Trophoblast cell (in vitro differentiated cells and primary cell): Measurements from ENCODE around the gene BSCL2.
"Not testable (repeated sequence)": the region's sequence is repeated elsewhere in the genome, so short reads cannot be mapped to it uniquely, and the experiment has no call there.

ENCODE experiments used
- DNase-seq, 2 donors: peaks; one replicate each; pipeline ENCODE4 v3.0.0-alpha.2; 2016
- H2AFZ ChIP-seq: 2 replicates; pipeline ENCODE4 v1.6.1; 2013; ENCODE audit warnings: low read length, moderate library complexity, mild to moderate bottlenecking; ENCODE audit not compliant: insufficient read depth, poor library complexity
- H2AK5ac ChIP-seq: 2 replicates; pipeline ENCODE4 v1.6.1; 2013; ENCODE audit warnings: mild to moderate bottlenecking, low read length
- H2BK120ac ChIP-seq: 2 replicates; pipeline ENCODE4 v1.6.1; 2013; ENCODE audit warnings: low read length, mild to moderate bottlenecking, moderate library complexity; ENCODE audit not compliant: insufficient read depth, poor library complexity
- H2BK12ac ChIP-seq: 2 replicates; pipeline ENCODE4 v1.6.1; 2013; ENCODE audit warnings: mild to moderate bottlenecking, low read length, moderate library complexity
- H2BK5ac ChIP-seq: 2 replicates; pipeline ENCODE4 v1.6.1; 2013; ENCODE audit warnings: low read length, low read depth, moderate library complexity, mild to moderate bottlenecking; ENCODE audit not compliant: poor library complexity
- H3K14ac ChIP-seq: 2 replicates; pipeline ENCODE4 v1.6.1; 2013; ENCODE audit warnings: mild to moderate bottlenecking, low read length
- H3K18ac ChIP-seq: 2 replicates; pipeline ENCODE4 v1.6.1; 2013; ENCODE audit warnings: mild to moderate bottlenecking, low read length
- H3K23ac ChIP-seq: 2 replicates; pipeline ENCODE4 v1.6.1; 2013; ENCODE audit warnings: low read length
- H3K27ac ChIP-seq: 2 replicates; pipeline ENCODE4 v1.5.1; 2013; ENCODE audit warnings: low read depth, mild to moderate bottlenecking, inconsistent platforms, low read length, moderate library complexity
- H3K27me3 ChIP-seq: 2 replicates; pipeline ENCODE4 v1.6.1; 2013; ENCODE audit warnings: inconsistent platforms, mild to moderate bottlenecking, low read length, moderate library complexity; ENCODE audit not compliant: insufficient read depth
- H3K36me3 ChIP-seq, 2 experiments: 1 replicate in 1 of 2; 2 replicates in 1 of 2; pipeline ENCODE4 v1.6.1; 2013; ENCODE audit warnings: low read length in 2 of 2, mild to moderate bottlenecking in 2 of 2, moderate library complexity in 1 of 2; ENCODE audit not compliant: insufficient read depth in 2 of 2, control insufficient read depth in 1 of 2
- H3K4ac ChIP-seq: 2 replicates; pipeline ENCODE4 v1.6.1; 2013; ENCODE audit warnings: low read depth, mild to moderate bottlenecking, low read length, moderate library complexity
- H3K4me1 ChIP-seq, 2 experiments: 1 replicate in 1 of 2; 2 replicates in 1 of 2; pipeline ENCODE4 v1.6.1; 2013; ENCODE audit warnings: low read length in 2 of 2, mild to moderate bottlenecking in 2 of 2, moderate library complexity in 1 of 2; ENCODE audit not compliant: insufficient read depth in 2 of 2, control insufficient read depth in 1 of 2
- H3K4me2 ChIP-seq: 2 replicates; pipeline ENCODE4 v1.6.1; 2013; ENCODE audit warnings: inconsistent platforms, mild to moderate bottlenecking, low read length, moderate library complexity
- H3K4me3 ChIP-seq: 2 replicates; pipeline ENCODE4 v1.5.1; 2013; ENCODE audit warnings: mild to moderate bottlenecking, low read depth, low read length, inconsistent platforms
- H3K79me1 ChIP-seq: one replicate; pipeline ENCODE4 v1.6.1; 2013; ENCODE audit warnings: low read length
- H3K79me2 ChIP-seq: 2 replicates; pipeline ENCODE4 v1.6.1; 2013; ENCODE audit warnings: low read length, mild to moderate bottlenecking; ENCODE audit not compliant: control insufficient read depth, insufficient read depth, poor library complexity
- H3K9ac ChIP-seq: 2 replicates; pipeline ENCODE4 v1.6.1; 2013; ENCODE audit warnings: mild to moderate bottlenecking, low read length
- H3K9me3 ChIP-seq: 2 replicates; pipeline ENCODE4 v1.6.1; 2013; ENCODE audit warnings: low read depth, mild to moderate bottlenecking, control low read depth, inconsistent platforms, low read length; ENCODE audit not compliant: insufficient read depth
- H4K12ac ChIP-seq: 2 replicates; pipeline ENCODE4 v1.6.1; 2013; ENCODE audit warnings: low read depth, mild to moderate bottlenecking, low read length, moderate library complexity
- H4K8ac ChIP-seq: 2 replicates; pipeline ENCODE4 v1.6.1; 2013; ENCODE audit warnings: low read depth, mild to moderate bottlenecking, low read length, moderate library complexity
- H4K91ac ChIP-seq: one replicate; pipeline ENCODE4 v1.6.1; 2013; ENCODE audit warnings: low read depth, mild to moderate bottlenecking, low read length, moderate library complexity
- WGBS: extraction: QIAGEN DNeasy Blood & Tissue Kit; methylation state at CpG from one replicate; pipeline ENCODE4 v1.1.7; 2013; ENCODE audit warnings: missing lambda C conversion rate; ENCODE audit not compliant: insufficient read length, insufficient coverage; ENCODE audit errors: extremely low coverage; 5-methylcytosine and 5-hydroxymethylcytosine counted together

The BSCL2 gene

GRCh38 chr11:62650283-62650682, 56.9 kb downstream of the BSCL2 start:
- H2BK5ac ChIP-seq, H3K4ac ChIP-seq, H3K18ac ChIP-seq, H3K4me3 ChIP-seq, H3K4me2 ChIP-seq, H3K27me3 ChIP-seq, H4K12ac ChIP-seq, H3K9ac ChIP-seq, H2AFZ ChIP-seq, H2BK12ac ChIP-seq, H2BK120ac ChIP-seq, H3K23ac ChIP-seq, DNase-seq, H4K8ac ChIP-seq, H3K27ac ChIP-seq, H3K14ac ChIP-seq, H2AK5ac ChIP-seq, H3K9me3 ChIP-seq, H4K91ac ChIP-seq: not testable (repeated sequence)
- Histone ChIP-seq H3K36me3 (peaks cover 22 to 25% of the 10 kb centered on the region in 2 experiments), H3K4me1 (peaks cover 10 to 14% of the 10 kb centered on the region in 2 experiments), H3K79me2 (peaks cover 17% of the 10 kb centered on the region), H3K79me1 (peaks cover 15% of the 10 kb centered on the region)
- no CpG with 5 or more reads among the region's 12 CpGs for WGBS

- H4K12ac ChIP-seq: no peak overlapping the region
- no peak overlapping the region for H4K8ac ChIP-seq
- H2AFZ ChIP-seq: no peak overlapping the region
- no peak overlapping the region for H3K4me3 ChIP-seq
- no peak overlapping the region for H2AK5ac ChIP-seq
- H2BK120ac ChIP-seq: no peak overlapping the region
- H3K79me1 ChIP-seq: peaks cover 15% of the 10 kb centered on the region
- H3K27ac ChIP-seq: no peak overlapping the region
- peaks cover 23 to 26% of the 10 kb centered on the region in 2 experiments for H3K36me3 ChIP-seq
- no peak overlapping the region for H4K91ac ChIP-seq
- no peak overlapping the region for H3K23ac ChIP-seq
- H3K4me1 ChIP-seq: peaks cover 10 to 17% of the 10 kb centered on the region in 2 experiments
- no peak overlapping the region for H2BK12ac ChIP-seq
- H3K4ac ChIP-seq: no peak overlapping the region
- H3K18ac ChIP-seq: no peak overlapping the region
- no peak overlapping the region for H3K9ac ChIP-seq
- H3K14ac ChIP-seq: no peak overlapping the region
- H2BK5ac ChIP-seq: no peak overlapping the region
- no peaks in the 10 kb centered on the region for H3K27me3 ChIP-seq
- no peaks in the 10 kb centered on the region for H3K9me3 ChIP-seq
- no peak overlapping the region for H3K4me2 ChIP-seq
- WGBS: no CpG with 5 or more reads among the region's 11 CpGs
- peaks cover 17% of the 10 kb centered on the region for H3K79me2 ChIP-seq
- no peak for DNase-seq
Measured at GRCh38 chr11:62649486-62649885, 57.7 kb downstream of the BSCL2 start.

GRCh38 chr11:62648967-62649364, 58.3 kb downstream of the BSCL2 start:
- Histone ChIP-seq H3K4ac (no peak overlapping the region), H3K27me3 (no peaks in the 10 kb centered on the region), H4K8ac (no peak overlapping the region), H3K9me3 (no peaks in the 10 kb centered on the region), H3K14ac (no peak overlapping the region), H3K4me1 (peaks cover 10 to 17% of the 10 kb centered on the region in 2 experiments), H2BK12ac (no peak overlapping the region), H3K79me2 (peaks cover 17% of the 10 kb centered on the region), H2BK5ac (no peak overlapping the region), H2BK120ac (no peak overlapping the region), H3K4me2 (no peak overlapping the region), H2AFZ (no peak overlapping the region), H3K9ac (no peak overlapping the region), H3K18ac (no peak overlapping the region), H3K4me3 (no peak overlapping the region), H4K12ac (no peak overlapping the region), H4K91ac (no peak overlapping the region), H3K27ac (no peak overlapping the region), H3K79me1 (peaks cover 15% of the 10 kb centered on the region), H2AK5ac (no peak overlapping the region), H3K23ac (no peak overlapping the region), H3K36me3 (peaks cover 27 to 31% of the 10 kb centered on the region in 2 experiments)
- no CpG with 5 or more reads among the region's 11 CpGs for WGBS
- DNase-seq: no peak

GRCh38 chr11:62648185-62648966, 58.8 kb downstream of the BSCL2 start:
- no peak overlapping the region for H4K91ac ChIP-seq
- no peak overlapping the region for H3K4me3 ChIP-seq
- peaks cover 30 to 35% of the 10 kb centered on the region in 2 experiments for H3K36me3 ChIP-seq
- H3K27me3 ChIP-seq: no peaks in the 10 kb centered on the region
- H3K18ac ChIP-seq: no peak overlapping the region
- no peak overlapping the region for H3K9ac ChIP-seq
- H2BK12ac ChIP-seq: no peak overlapping the region
- H4K12ac ChIP-seq: no peak overlapping the region
- H3K4ac ChIP-seq: no peak overlapping the region
- no peak overlapping the region for H2BK5ac ChIP-seq
- no peak overlapping the region for H2AK5ac ChIP-seq
- peaks cover 17% of the 10 kb centered on the region for H3K79me2 ChIP-seq
- H2AFZ ChIP-seq: no peak overlapping the region
- no peak overlapping the region for H3K27ac ChIP-seq
- no CpG with 5 or more reads among the region's 24 CpGs for WGBS
- H4K8ac ChIP-seq: no peak overlapping the region
- H3K14ac ChIP-seq: no peak overlapping the region
- H3K79me1 ChIP-seq: peaks cover 13% of the 10 kb centered on the region
- H3K4me1 ChIP-seq: peaks cover 9 to 15% of the 10 kb centered on the region in 2 experiments
- DNase-seq: no peak
- no peaks in the 10 kb centered on the region for H3K9me3 ChIP-seq
- H3K4me2 ChIP-seq: no peak overlapping the region
- H2BK120ac ChIP-seq: no peak overlapping the region
- no peak overlapping the region for H3K23ac ChIP-seq
